H1 (cell line): ENCODE data around the gene GNB1L. TPM values are rescaled to one million over a fixed set of nuclear protein-coding genes. Genes with fewer than 3 reads are reported as not detected.

ENCODE experiments used
- CTCF ChIA-PET: fragments of 300-600 bp; sonication (Branson Sonifier 250); formaldehyde crosslinking; loops from one replicate; lab custom pipeline; 2021; ENCODE audit not compliant: partially characterized antibody; lab: Charles Lee
- POLR2A ChIA-PET: fragments of 300-600 bp; sonication (Branson Sonifier 250); formaldehyde crosslinking; loops from one replicate; lab custom pipeline; 2021; ENCODE audit warnings: inconsistent platforms; ENCODE audit not compliant: partially characterized antibody; lab: Charles Lee
- DNase-seq, 2 experiments: peaks; one replicate each; pipeline versions ENCODE4 v3.0.0 to v3.0.0-alpha.2; 2010 to 2022; ENCODE audit warnings: low spot score in 2 of 2, low read depth in 1 of 2, mixed read lengths in 1 of 2
- FAIRE-seq: peaks from 2 replicates; lab custom pipeline; 2011; peaks lifted over from hg19 to GRCh38; lab: Jason Lieb, UNC
- H2AFZ ChIP-seq: 2 replicates; pipeline ENCODE4 v1.8.1; 2012; ENCODE audit warnings: low read length, inconsistent platforms
- H2AK5ac ChIP-seq: 2 replicates; pipeline ENCODE4 v1.6.1; 2013; ENCODE audit warnings: low read depth, low read length
- H2BK120ac ChIP-seq: replicated peaks from 2 replicates; pipeline ENCODE3; 2013; ENCODE audit warnings: low read depth, low read length, inconsistent platforms
- H2BK12ac ChIP-seq: 2 replicates; pipeline ENCODE4 v1.6.1; 2013; ENCODE audit warnings: low read depth, low read length
- H2BK15ac ChIP-seq: 2 replicates; pipeline ENCODE4 v1.6.1; 2013; ENCODE audit warnings: low read length
- H2BK20ac ChIP-seq: 2 replicates; pipeline ENCODE4 v1.6.1; 2013; ENCODE audit warnings: low read length
- H2BK5ac ChIP-seq: 2 replicates; pipeline ENCODE4 v1.6.1; 2013; ENCODE audit warnings: low read depth, low read length
- H3K14ac ChIP-seq: 2 replicates; pipeline ENCODE4 v1.6.1; 2013; ENCODE audit warnings: inconsistent platforms; ENCODE audit not compliant: insufficient read length
- H3K18ac ChIP-seq: 2 replicates; pipeline ENCODE4 v1.6.1; 2013; ENCODE audit warnings: low read length; ENCODE audit errors: extremely low read depth
- H3K23ac ChIP-seq: 2 replicates; pipeline ENCODE4 v1.6.1; 2013; ENCODE audit warnings: inconsistent platforms; ENCODE audit not compliant: insufficient read length
- H3K23me2 ChIP-seq: 2 replicates; pipeline ENCODE4 v1.6.1; 2013; ENCODE audit warnings: low read depth, low read length
- H3K27ac ChIP-seq: 2 replicates; pipeline ENCODE4 v1.6.1; 2011; ENCODE audit warnings: low read depth, low read length, inconsistent platforms
- H3K27me3 ChIP-seq, 4 experiments: replicated peaks in 1 of 4; 1 replicate in 1 of 4; 2 replicates in 3 of 4; pipeline versions ENCODE4 v1.6.1 to v1.8.1; 2011 to 2013; ENCODE audit warnings: low read length in 3 of 4, mild to moderate bottlenecking in 3 of 4, inconsistent platforms in 2 of 4, mixed read lengths in 2 of 4, moderate library complexity in 1 of 4; ENCODE audit not compliant: control insufficient read depth in 3 of 4, insufficient read depth in 3 of 4; ENCODE audit errors: extremely low read depth in 1 of 4
- H3K36me3 ChIP-seq, 4 experiments: 2 replicates each; pipeline versions ENCODE4 v1.6.1 to v1.8.1; 2011 to 2013; ENCODE audit warnings: mild to moderate bottlenecking in 4 of 4, low read length in 3 of 4, moderate library complexity in 2 of 4, control low read depth in 1 of 4, inconsistent platforms in 1 of 4; ENCODE audit not compliant: insufficient read depth in 4 of 4, control insufficient read depth in 2 of 4
- H3K4ac ChIP-seq: replicated peaks from 2 replicates; pipeline ENCODE3; 2013; ENCODE audit warnings: low read length, low read depth, mixed read lengths, inconsistent platforms; ENCODE audit not compliant: insufficient read length
- H3K4me1 ChIP-seq, 4 experiments: replicated peaks in 1 of 4; 1 replicate in 1 of 4; 2 replicates in 3 of 4; pipeline versions ENCODE4 v1.6.1 to v1.8.1; 2011 to 2013; ENCODE audit warnings: low read length in 3 of 4, inconsistent platforms in 2 of 4, mixed read lengths in 1 of 4; ENCODE audit not compliant: insufficient read depth in 4 of 4, control insufficient read depth in 3 of 4
- H3K4me2 ChIP-seq, 2 experiments: 2 replicates each; pipeline versions ENCODE4 v1.6.1 to v1.8.1; 2011 to 2013; ENCODE audit warnings: low read depth in 2 of 2, low read length in 2 of 2, control low read depth in 1 of 2, inconsistent platforms in 1 of 2, mild to moderate bottlenecking in 1 of 2; ENCODE audit not compliant: insufficient read depth in 1 of 2
- H3K4me3 ChIP-seq, 4 experiments: fragments of 200-600, 300-600 bp in 1 of 4; sonication (generic), shearing (Covaris generic), sonication (Bioruptor Twin) in 1 of 4; 2 replicates each; pipeline versions ENCODE4 v1.5.1 to v1.8.1; 2011 to 2016; ENCODE audit warnings: low read length in 4 of 4, low read depth in 3 of 4, control low read depth in 2 of 4, inconsistent platforms in 2 of 4, mild to moderate bottlenecking in 2 of 4, mixed read lengths in 1 of 4, moderate library complexity in 1 of 4; ENCODE audit not compliant: insufficient read depth in 2 of 4; ENCODE audit errors: extremely low read depth in 1 of 4
- H3K56ac ChIP-seq: replicated peaks from 2 replicates; pipeline ENCODE3; 2013; ENCODE audit warnings: low read depth, mild to moderate bottlenecking, mixed read lengths, low read length, inconsistent platforms; ENCODE audit not compliant: insufficient read length
- H3K79me1 ChIP-seq: 2 replicates; pipeline ENCODE4 v1.6.1; 2013; ENCODE audit warnings: low read depth, low read length, control low read depth
- H3K79me2 ChIP-seq, 2 experiments: 2 replicates each; pipeline versions ENCODE4 v1.6.1 to v1.8.1; 2012 to 2013; ENCODE audit warnings: low read length in 2 of 2, mild to moderate bottlenecking in 2 of 2, inconsistent platforms in 1 of 2; ENCODE audit not compliant: insufficient read depth in 2 of 2, control insufficient read depth in 1 of 2
- H3K9ac ChIP-seq, 4 experiments: replicated peaks in 1 of 4; 1 replicate in 1 of 4; 2 replicates in 3 of 4; pipeline versions ENCODE4 v1.6.1 to v1.8.1; 2011 to 2013; ENCODE audit warnings: low read depth in 3 of 4, low read length in 3 of 4, control low read depth in 2 of 4, mild to moderate bottlenecking in 2 of 4, moderate library complexity in 2 of 4, inconsistent platforms in 1 of 4; ENCODE audit errors: extremely low read depth in 1 of 4
- H3K9me3 ChIP-seq, 2 experiments: 2 replicates each; pipeline versions ENCODE4 v1.6.1 to v1.8.1; 2012 to 2013; ENCODE audit warnings: mild to moderate bottlenecking in 2 of 2, moderate library complexity in 2 of 2, control low read depth in 1 of 2, inconsistent platforms in 1 of 2, low read depth in 1 of 2, low read length in 1 of 2, mixed read lengths in 1 of 2; ENCODE audit not compliant: insufficient read depth in 2 of 2
- H4K20me1 ChIP-seq, 2 experiments: replicated peaks in 1 of 2; 2 replicates each; pipeline versions ENCODE3 to v1.8.1; 2011 to 2013; ENCODE audit warnings: inconsistent platforms in 2 of 2, low read length in 2 of 2, mild to moderate bottlenecking in 1 of 2; ENCODE audit not compliant: insufficient read depth in 2 of 2, control insufficient read depth in 1 of 2
- H4K5ac ChIP-seq: 2 replicates; pipeline ENCODE4 v1.6.1; 2013; ENCODE audit warnings: low read length, low read depth, mixed read lengths, inconsistent platforms; ENCODE audit not compliant: insufficient read length
- H4K8ac ChIP-seq: 2 replicates; pipeline ENCODE4 v1.8.0; 2013; ENCODE audit warnings: mild to moderate bottlenecking, moderate library complexity, low read length, inconsistent platforms; ENCODE audit not compliant: insufficient read depth; ENCODE audit errors: extremely low read depth
- H4K91ac ChIP-seq: replicated peaks from 2 replicates; pipeline ENCODE3; 2013; ENCODE audit warnings: low read length, mixed read lengths, inconsistent platforms; ENCODE audit not compliant: insufficient read length
- CBX5 ChIP-seq: fragments of 300-800, 300-1000 bp; sonication (generic); IDR thresholded peaks from 2 replicates; pipeline ENCODE4 v1.7.1; 2016; ENCODE audit warnings: antibody characterized with exemption, low read length, low read depth
- CBX8 ChIP-seq: fragments of 300-800, 300-1000 bp; sonication (generic); IDR thresholded peaks from 2 replicates; pipeline ENCODE4 v1.7.1; 2016; ENCODE audit warnings: low read depth, low read length, borderline replicate concordance
- CHD1 ChIP-seq: IDR thresholded peaks from 2 replicates; pipeline ENCODE4 v1.6.1; 2012; ENCODE audit warnings: low read depth, low read length, improper control_type of control experiment
- CTBP2 ChIP-seq: IDR thresholded peaks from 2 replicates; pipeline ENCODE4 v1.7.0; 2011; ENCODE audit warnings: borderline replicate concordance, mild to moderate bottlenecking, moderate library complexity, mixed read lengths, low read length; ENCODE audit not compliant: insufficient read depth, insufficient read length
- FOSL1 ChIP-seq: IDR thresholded peaks from 2 replicates; pipeline ENCODE4 v1.6.1; 2011; ENCODE audit warnings: mild to moderate bottlenecking, low read depth, low read length, moderate library complexity; ENCODE audit not compliant: insufficient read depth
- GABPA ChIP-seq: IDR thresholded peaks from 2 replicates; pipeline ENCODE4 v1.6.1; 2011; ENCODE audit warnings: mild to moderate bottlenecking, low read length, moderate library complexity, borderline replicate concordance; ENCODE audit not compliant: insufficient read depth
- HDAC6 ChIP-seq: IDR thresholded peaks from one replicate; pipeline ENCODE4 v1.7.1; 2012; ENCODE audit warnings: low read depth, mild to moderate bottlenecking, inconsistent platforms, low read length, moderate library complexity
- POU5F1 ChIP-seq: IDR thresholded peaks from 2 replicates; pipeline ENCODE4 v1.6.1; 2011; ENCODE audit warnings: low read depth, mild to moderate bottlenecking, low read length, moderate library complexity
- YY1 ChIP-seq: IDR thresholded peaks from 2 replicates; pipeline ENCODE4 v1.6.1; 2011; ENCODE audit warnings: low read depth, mild to moderate bottlenecking, low read length
- ZNF274 ChIP-seq: IDR thresholded peaks from 2 replicates; pipeline ENCODE4 v1.7.0; 2012; ENCODE audit warnings: low read length, borderline replicate concordance; ENCODE audit errors: extremely low read depth
- WGBS, 2 experiments: shearing (Covaris generic) in 1 of 2; methylation state at CpG; one replicate each; pipeline versions ENCODE4 v1.1.6 to v1.1.7; 2013 to 2015; ENCODE audit warnings: low lambda C conversion rate in 2 of 2, mixed read lengths in 2 of 2, inconsistent platforms in 1 of 2, low coverage in 1 of 2, missing lambda C conversion rate in 1 of 2; ENCODE audit not compliant: insufficient replicate concordance in 2 of 2, insufficient coverage in 1 of 2, insufficient read length in 1 of 2; ENCODE audit errors: extremely low coverage in 1 of 2, missing lambda C conversion rate in 1 of 2; 5-methylcytosine and 5-hydroxymethylcytosine counted together
- polyA plus RNA-seq, 7 experiments: library from polyadenylated mRNA; depleted of rRNA in 3 of 7; stranded (reverse) in 5 of 7; unstranded in 2 of 7; fragments of >200 nt in 5 of 7; fragments of 200-250 nt in 2 of 7; gene quantifications; 1 replicate in 5 of 7; 2 replicates in 1 of 7; 4 replicates in 1 of 7; pipeline versions ENCODE4 v1.2.1 to v1.2.3, GENCODE V29; 2011 to 2013; ENCODE audit warnings: missing spikeins in 2 of 7, mixed read lengths in 2 of 7
- total RNA-seq: library from RNA; stranded (reverse); fragmentation: NEBNext Ultra II Directional; extraction: Animal tissue kit (Norgen Biotek cat#: 25700); gene quantifications from 2 replicates; pipeline ENCODE4 v1.2.1, GENCODE V29; 2021

GNB1L gene
- total and polyA plus RNA-seq, 2 of the 8 experiments (the other 6 are each of a cell fraction or from before 2014, with no cell fraction given), result 14.0 to 15.6 TPM

GRCh38 chr22:19826619-19826950 is 28.1 kb downstream of the GNB1L start:
- Histone ChIP-seq H3K9ac (no peak overlapping the region), H3K79me1 (no peaks in the 10 kb centered on the region), H4K5ac (no peak overlapping the region), H3K4me1 (peaks cover 0 to 3% (median 0%) of the 10 kb centered on the region in 4 experiments; a peak in 3 of 7 replicates), H2BK5ac (no peak overlapping the region), H2BK120ac (no peak overlapping the region), H3K9me3 (no peaks in the 10 kb centered on the region; a peak in 1 of 4 replicates), H3K18ac (no peak overlapping the region), H4K20me1 (peaks cover 0 to 5% of the 10 kb centered on the region in 2 experiments), H3K23ac (no peak overlapping the region), H3K79me2 (no peaks in the 10 kb centered on the region), H3K23me2 (no peaks in the 10 kb centered on the region), H3K27me3 (peaks cover 0 to 2% (median 0%) of the 10 kb centered on the region in 4 experiments; a peak in 1 of 7 replicates), H2AK5ac (no peak overlapping the region), H3K36me3 (no peaks in the 10 kb centered on the region), H3K4me2 (no peak overlapping the region), H3K27ac (no peak overlapping the region), H4K8ac (no peak overlapping the region), H3K4me3 (no peak overlapping the region), H2BK15ac (no peak overlapping the region), H4K91ac (no peak overlapping the region), H3K56ac (no peak overlapping the region), H3K14ac (no peak overlapping the region), H3K4ac (no peak overlapping the region), H2BK20ac (no peak overlapping the region), H2AFZ (no peak overlapping the region), H2BK12ac (no peak overlapping the region)
- TF ChIP-seq HDAC6 (no peak), CBX5 (no peak), FOSL1 (no peak), CTBP2 (no peak), YY1 (no peak), CHD1 (no peak), GABPA (no peak), POU5F1 (no peak), ZNF274 (no peak), CBX8 (no peak)
- no peak for DNase-seq
- ChIA-PET POLR2A (no interaction called here), CTCF (interaction anchor here (1.3 to 1.9 kb wide), 2 partner anchors 16 to 42 kb away, joined by 3 to 5 read pairs; no protein-coding TSS in a partner anchor)
- FAIRE-seq, result no peak
- WGBS, 2 experiments, result 0% methylated on average over 2 of the region's 2 CpGs; no CpG with 5 or more reads in 1 of the 2 experiments
